NCI-H510A (cell line): Measurements from ENCODE around the gene RPS6KB1.
A peak's percentile ranks its signal among the peaks of the same experiment; 100 is the strongest.
"Not testable (repeated sequence)": the region's sequence is repeated elsewhere in the genome, so short reads cannot be mapped to it uniquely, and the experiment has no call there.

Source experiments
- DNase-seq: peaks from one replicate; lab custom pipeline; 2025; lab: John Stamatoyannopoulos, UW

RPS6KB1 gene

DNA sequence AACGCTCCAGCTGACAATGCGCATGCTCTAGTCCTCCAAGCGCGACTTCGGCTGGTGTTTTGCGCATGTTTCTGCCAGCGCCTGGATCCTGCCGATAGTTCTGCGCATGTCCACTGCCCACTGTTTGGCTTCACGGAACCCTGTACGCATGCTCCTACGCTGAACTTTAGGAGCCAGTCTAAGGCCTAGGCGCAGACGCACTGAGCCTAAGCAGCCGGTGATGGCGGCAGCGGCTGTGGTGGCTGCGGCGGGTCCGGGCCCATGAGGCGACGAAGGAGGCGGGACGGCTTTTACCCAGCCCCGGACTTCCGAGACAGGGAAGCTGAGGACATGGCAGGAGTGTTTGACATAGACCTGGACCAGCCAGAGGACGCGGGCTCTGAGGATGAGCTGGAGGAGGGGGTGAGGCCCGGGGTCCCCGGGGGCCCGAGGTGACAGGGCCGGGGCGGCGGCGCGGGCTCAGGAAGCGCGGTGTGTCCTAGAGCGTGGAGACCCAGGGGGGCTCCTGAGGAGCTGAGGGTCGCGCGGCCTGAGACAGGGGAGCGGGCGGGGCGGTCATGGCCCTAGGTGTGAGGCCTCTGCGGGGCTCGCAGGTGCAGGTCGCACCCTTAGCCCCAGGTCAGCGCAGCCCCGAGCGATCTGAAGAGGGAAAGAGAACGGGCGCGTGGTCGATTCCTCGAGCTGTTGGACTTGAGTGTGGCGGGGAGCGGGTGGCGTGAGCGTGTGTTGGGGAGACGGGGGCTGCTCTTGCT is at the start of gene RPS6KB1, which contains the start of gene TUBD1:
Gene RPS6KB1, plus strand, starts transcription at position 198 of the 752 bp plus-strand sequence. Its CDS starts 64 bp downstream, at position 262.
Gene TUBD1, minus strand, starts transcription at position 20 of the 752 bp plus-strand sequence. CDS start 1,941 bp downstream, outside the sequence.
- DNase-seq, result peak; percentile 98

DNA sequence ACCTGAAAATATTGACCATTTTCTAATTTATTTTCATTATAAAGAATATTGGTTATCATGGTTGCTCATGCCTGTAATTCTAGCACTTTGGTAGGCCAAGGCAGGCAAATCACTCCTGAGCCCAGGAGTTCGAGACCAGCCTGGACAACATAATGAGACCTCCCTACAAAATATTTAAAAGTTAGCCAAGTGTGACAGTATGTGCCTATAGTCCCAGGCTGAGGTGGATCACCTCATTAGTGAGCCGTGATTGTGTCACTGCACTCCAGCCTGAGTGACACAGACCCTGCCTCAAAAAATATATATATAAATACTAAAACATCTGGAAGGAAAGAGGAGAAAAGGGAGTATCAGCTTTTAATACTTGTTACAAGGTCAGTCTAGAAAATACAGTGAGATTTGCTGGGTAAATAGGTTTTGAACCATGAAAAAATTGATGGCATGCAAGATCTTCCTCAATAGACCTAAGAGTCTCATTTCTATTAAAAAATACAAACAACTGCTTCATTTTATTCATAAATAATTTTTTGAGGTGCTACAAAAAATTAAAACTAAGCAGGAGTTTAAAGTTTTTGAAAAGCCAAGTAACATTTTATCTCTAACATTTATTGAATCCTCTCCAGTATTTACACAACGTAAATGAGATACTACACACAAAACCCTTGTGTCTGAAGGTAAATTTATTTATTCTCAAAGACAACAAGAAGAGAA is 47.9 kb upstream of the RPS6KB1 start:
- DNase-seq, result no peak

DNA sequence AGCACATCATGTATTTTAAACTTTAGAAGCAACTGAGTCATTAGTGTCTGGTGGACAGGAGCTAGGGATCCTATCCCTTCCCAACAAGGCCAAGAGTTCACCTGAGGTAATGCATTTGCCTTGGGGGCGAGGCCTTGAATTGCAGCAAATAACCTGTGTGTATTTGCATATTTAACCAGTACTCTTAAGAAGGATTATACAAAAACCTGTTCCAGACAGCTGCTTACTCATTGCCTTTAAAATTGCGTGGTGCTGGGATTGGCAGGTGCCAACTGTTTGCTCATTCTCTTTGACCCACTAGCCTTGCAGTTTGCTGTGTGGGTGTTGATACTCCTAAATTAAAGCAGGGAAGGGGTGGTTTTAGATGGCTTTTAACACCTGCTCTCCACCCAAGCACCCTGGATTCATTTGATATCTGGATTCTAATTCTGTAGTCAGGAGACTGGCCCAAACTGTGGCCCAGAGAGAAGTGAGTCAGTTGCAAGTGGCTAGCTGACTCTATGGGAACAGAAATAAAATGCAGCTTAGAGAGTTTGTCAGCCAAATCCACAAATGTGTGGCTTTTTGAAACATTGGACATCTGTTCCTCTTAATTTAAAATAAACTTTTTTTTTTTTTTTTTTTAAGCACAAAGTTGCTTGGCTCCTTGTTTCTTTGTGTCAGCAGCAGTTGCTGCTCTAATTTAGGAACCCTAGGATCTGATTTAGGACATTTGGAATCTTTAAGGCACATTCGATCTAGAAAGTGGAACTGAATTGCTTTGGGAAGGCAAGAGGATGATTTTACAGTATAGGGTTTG is 47.1 kb upstream of the RPS6KB1 start:
- DNase-seq, result peak; percentile 98

DNA sequence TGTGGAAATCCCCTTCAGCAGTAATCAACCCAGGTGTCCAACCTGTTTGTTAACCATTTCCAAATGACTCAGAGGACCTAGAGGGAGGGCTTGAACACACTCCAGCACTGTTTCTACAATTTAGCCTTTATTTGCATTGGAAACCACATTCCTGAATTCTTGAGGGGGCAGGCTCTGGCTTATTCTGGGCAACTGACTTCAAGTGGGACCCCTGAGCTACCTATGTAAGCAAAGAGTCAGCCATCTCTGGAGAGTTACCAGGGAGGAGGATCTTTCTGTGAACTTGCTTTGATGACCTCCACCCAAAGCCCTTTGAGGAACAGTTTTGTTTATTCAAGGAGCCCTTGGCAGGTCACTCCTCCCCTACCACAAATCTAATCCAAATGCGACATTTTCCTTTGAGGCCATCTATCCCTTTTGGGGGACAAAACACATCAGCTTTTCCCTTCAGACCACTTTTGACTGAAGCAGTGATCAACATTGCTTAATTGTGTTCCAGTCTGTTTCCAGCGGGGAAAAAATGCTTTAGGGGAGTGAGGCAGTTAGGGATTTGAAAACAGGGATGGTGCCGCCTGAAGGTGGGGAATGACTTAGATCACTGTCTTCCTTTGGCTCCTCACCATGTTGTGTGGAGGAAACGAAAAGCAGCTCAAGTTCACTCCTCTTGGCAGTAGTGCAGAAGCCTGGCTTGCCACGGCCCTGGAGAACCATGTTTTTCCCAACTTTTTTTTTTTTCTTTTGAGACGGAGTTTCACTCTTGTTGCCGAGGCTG is 46.3 kb upstream of the RPS6KB1 start:
- peak; percentile 78 for DNase-seq

DNA sequence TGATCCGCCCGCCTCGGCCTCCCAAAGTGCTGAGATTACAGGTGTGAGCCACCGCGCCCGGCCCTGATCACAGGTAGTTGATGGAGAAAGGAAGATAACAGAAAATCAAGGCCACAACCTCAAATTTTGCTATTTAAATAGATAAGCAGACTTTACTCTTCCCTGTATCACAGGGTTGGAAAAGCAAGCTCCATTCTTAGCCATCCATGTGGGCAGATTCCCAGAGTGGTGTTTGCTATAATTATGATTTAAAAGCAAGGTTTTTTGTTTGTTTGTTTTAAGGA is 44.6 kb upstream of the RPS6KB1 start:
- no peak for DNase-seq

DNA sequence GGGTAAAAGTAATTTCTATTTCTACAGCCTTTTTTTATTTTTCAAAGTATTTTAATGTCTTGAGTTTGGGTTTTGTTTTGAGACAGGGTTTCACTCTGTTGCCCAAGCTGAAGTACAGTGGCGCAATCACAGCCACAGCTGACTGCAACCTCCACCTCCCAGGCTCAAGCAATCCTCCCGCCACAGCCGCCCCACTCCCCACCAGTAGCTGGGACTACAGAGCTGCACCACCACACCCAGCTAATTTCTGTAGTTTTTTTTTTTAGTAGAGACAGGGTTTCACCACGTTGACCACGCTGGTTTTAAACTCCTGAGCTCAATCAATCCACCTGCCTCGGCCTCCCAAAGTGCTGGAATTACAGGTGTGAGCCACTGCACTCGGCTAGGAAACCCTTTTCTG is 44.1 kb upstream of the RPS6KB1 start:
- no peak for DNase-seq

DNA sequence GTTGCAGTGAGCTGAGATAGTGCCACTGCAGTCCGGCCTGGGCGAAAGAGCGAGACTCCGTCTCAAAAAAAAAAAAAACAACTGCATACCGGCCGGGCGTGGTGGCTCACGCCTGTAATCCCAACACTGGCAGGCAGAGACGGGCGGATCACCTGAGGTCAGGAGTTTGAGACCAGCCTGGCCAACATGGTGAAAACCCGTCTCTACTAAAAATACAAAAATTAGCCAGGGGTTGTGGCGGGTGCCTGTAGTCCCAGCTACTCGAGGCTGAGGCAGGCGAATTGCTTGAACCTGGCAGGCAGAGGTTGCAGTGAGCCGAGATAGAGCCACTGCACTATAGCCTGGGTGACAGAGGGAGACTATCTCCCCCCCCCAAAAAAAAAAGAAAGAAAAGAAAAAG is 42.6 kb upstream of the RPS6KB1 start:
- DNase-seq, result not testable (repeated sequence)

DNA sequence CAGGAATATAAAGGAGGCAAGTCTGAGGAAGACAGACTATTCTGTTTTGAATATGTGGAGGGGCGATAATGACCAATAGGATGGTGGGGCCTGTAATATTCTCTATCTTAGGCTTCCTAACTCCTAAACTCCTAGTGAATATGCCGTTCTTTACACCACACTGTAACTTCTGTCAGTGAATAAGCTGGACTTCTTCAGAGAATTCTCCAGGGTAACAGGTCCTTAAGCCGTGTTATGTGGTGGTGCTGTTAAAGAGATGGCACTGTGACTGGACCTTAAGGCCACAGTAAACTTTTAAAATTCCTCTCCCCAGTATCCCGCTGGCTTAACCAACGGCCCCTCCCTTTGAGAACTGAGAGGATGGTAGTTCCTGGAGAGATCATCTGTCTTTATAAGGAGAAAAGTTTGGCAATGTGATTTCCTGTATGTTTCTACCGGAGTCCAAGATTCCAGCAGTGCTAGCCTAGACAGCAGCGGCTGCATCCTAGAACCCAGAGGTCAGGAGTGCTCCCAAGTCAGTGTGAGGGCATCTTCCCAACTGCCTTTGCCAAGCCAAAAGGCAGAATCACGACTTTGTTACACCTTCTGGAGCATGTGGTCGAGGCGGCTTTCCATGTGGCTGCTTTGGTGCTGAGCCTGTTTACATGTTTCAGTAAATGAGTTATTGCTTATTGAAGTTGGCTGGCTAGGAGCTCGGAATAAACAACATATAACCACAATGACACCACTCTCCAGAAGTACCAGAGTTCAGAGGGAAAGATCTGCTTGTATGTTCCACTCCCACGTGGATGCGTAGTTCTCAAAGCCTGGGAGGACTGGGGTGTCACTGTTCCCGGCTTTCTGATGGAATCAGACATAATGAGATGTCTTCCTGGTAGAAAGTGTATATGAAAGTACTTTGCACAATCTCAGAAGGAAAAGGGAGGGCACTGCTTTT is 41.2 kb upstream of the RPS6KB1 start:
- no peak for DNase-seq

DNA sequence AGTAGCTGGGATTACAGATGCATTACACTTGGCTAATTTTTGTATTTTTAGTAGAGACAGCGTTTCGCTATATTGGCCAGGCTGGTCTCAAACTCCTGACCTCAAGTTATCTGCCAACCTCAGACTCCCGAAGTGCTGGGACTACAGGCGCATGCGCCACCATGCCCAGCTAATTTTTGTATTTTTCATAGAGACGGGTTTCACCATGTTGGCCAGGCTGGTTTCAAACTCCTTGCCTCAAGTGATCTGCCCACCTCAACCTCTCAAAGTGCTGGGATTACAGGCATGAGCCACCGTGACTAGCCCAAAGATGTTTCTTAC is 40.1 kb upstream of the RPS6KB1 start:
- not testable (repeated sequence) for DNase-seq

DNA sequence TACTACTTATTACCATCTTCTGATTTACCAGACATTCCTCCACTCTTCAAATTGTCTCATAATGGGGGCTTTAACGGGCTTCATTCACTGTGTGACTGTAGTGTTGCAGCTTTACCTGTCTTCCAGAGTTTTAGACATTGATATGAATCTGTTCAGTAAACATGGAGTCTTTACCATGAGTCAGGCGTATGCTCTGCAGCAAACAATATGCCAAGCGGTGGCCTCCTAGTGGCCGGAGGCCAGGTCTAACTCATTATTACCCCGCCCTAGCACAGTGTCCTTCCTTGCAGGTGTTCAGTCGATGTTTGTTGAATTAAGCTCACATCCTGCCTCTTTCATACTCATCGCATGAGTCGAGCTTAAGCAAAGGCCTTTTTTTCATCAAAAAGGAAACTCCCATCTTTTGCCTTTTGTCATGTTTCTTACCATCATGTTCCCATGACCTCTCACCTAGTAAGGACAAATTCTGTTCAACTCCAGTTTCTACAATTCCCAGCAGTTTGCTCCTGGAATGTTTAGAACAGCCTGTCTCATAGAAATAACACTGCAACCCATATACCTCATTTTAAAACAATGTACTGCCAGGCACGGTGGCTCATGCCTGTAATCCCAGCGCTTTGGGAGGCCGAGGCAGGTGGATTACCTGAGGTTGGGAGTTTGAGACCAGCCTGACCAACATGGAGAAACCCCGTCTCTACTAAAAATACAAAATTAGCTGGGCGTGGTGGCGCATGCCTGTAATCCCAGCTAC is 39.6 kb upstream of the RPS6KB1 start:
- peak; percentile 58 for DNase-seq

DNA sequence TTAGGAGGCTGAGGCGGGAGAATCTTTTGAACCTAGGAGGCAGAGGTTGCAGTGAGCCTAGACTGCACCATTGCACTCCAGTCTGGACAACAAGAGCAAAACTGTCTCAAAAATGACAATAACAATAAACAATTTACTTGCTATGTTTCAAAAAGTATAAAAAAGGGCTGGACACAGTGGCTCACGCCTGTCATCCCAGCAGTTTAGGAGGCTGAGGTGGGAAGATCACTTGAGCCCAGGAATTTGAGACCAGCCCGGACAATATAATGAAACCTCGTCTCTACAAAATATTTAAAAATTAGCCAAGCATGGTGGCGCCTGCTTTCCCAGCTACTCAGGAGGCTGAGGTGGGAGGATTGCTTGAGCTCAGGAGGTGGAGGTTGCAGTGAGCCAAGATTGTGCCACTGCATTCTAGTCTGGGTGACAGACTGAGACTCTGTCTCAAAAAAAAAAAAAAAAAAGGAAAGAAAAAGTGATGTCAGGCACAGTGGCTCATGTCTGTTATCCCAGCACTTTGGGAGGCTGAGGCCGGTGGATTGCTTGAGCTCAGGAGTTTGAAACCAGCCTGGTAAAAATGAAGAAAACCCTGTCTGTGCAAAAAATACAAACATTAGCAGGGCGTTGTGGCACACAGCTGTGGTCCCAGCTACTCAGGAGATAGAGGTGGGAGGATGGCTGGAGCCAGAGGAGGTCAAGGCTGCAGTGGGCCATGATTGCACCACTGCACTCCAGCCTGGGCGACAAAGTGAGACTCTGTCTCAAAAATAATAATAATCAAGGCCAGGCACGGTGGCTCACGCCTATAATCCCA is 38.8 kb upstream of the RPS6KB1 start:
- not testable (repeated sequence) for DNase-seq

DNA sequence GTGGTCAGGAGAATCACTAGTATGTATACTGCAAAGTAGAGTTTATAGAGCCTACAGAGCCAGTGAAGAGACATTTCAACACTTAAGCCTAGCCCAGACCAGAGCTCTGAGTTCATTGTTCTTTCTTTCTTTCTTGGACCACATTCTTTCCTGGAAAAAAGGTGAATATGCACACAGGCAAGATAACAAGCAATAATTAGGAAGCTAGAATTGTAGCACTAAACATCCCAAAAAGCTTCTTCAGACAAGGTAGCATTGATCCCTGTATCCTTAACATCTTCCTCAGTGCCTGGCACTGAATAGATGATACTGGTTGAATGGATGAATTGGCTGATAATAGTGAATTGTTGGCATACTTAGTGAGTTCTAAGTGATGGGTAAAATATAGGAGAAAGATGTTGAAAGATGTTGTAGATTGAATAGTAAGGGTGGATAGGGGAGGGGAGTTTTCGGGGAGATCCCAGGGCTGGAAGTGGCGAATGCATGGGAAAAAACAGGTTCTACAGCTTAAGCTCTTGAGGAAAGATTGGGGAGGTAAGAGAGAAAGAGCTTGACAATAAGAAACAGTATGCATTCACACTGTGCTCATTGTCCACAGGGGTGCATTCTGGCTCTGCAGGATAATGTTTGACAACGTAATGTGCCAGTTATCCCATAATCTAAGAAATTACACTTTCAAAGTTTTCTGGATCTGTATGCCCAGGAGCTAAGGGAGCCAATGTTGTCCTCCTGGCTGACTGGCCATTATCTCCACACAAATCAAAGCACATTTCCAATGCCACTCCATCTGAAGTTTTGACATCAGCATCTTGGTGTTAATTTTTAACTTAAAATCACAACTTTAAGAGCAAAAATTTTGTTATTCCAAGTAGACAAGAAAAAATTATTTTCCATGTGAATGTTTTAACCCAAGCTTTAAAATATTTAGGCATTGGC is 35.8 kb upstream of the RPS6KB1 start:
- DNase-seq, result no peak

DNA sequence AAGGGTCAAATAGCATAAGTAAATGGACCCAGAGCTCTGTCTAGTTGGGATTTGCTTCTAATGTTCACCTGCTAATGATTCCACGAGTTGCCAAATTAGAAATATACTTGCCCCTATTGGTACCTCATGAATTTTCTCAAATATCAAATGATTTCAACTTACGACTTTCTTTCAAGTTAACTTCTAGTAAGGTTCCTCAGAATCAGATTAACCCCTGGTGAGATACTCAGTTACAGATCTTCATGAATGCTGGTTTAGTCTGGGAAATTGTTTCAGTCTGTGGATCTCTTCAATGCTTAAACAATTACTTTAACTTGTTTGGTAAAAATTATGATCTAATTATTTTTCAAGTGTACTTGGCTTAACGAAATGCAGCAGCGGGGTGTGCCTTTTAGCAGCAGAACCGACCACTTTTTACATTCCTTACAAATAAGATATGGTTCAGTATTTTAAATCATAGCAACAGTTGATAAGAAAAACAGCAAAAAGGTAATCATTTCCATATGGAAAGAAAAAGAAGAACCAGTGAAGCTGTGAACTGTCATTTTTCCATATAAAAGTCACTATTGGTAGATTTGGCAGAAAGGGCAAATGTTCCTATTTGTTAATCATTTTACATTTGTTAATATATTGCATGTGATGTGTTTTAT is 34.6 kb upstream of the RPS6KB1 start:
- DNase-seq, result no peak

DNA sequence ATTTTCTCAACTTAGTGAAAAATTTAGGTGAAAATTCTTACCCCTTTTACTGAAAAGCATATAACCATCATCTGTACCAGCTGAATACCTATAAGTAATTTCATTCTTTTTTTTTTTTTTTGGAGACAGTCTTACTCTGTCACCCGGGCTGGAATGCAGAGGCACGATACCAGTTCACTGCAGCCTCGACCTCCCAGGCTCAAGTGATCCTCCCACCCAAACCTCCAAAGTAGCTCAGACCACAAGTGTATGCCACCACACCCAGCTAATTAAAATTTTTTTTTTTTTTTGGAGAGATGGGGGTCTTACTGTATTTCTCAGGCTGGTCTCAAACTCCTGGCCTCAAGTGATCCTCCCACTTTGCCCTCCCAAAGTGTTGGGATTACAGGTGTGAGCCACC is 34.0 kb upstream of the RPS6KB1 start:
- no peak for DNase-seq

DNA sequence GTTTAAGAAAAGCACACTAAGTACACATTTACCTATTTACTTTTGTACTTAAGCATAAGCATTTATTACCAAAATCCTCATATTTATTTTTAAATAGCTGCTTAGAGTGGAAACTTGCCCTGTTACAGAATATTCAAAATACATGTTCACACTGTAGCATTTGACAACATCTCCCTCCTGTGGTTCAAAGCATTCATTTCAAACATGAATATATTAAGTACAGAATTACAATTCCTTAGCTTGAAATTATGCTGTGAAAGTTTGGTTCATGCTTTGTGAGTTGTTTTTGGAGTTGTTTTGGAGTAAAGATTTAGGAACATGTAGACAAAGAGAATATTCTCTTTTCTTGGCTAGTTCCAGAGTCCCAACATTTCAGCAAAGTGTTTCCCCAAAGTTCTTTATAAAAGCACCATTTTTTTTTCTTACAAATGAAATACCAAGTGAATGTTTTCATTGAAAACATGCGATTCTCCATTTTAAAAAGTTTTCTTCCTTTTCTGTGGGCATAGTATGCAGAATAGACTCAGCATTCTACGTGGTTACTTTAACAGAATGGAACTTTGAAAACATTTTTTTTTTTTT is 33.4 kb upstream of the RPS6KB1 start:
- no peak for DNase-seq

DNA sequence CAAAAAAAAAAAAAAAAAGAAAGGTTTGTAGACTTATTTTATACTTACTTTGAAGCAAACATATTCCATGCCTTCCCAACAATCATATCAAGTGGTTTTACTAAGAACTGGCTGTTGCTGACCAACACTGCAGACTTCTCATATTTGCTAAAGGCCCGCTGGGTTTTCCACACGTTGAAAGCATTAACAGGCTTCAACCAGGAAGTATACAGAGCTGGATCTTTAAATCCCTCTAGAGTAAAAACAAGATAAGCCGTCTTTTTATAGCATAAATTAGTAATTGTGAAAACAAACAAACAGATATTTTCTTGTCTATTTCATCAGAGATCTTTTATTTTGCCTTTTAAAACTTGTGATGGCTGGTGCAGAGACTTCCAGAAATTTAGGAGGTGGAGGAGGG is 29.3 kb upstream of the RPS6KB1 start:
- DNase-seq, result no peak

DNA sequence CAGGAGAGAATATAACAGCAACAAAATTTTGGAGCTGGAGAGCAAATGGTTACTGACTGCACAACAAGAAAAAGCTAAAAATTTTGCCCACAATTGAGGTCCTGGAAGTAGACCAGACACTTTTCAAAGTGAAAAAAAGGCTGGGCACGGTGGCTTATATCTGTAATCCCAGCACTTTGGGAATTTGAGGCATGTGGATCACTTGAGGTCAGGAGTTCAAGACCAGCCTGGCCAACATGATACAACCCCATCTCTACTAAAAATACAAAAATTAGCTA is 23.0 kb upstream of the RPS6KB1 start:
- DNase-seq, result no peak

DNA sequence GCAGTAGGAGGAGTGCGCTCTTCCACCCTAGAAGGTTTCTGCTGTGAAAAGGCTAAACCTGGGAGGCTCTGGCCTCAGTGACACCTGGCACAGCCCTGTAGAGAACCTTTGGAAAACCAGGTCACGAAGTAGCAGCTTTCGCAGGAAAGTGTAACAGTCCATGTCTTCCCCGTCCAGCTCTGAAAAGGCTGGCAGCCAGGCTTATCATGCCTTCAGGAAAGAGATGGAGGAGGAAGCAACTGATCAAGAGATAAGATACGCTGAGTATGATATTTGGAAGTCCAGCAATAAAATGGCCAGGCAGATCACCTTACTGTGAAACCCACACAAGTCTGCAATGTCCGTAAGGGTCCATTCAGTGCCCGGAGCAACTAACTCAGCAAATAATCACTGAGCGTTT is 22.4 kb upstream of the RPS6KB1 start:
- no peak for DNase-seq
